ENCODE data around the gene ATAD3B.
"Not testable (repeated sequence)": the region's sequence is repeated elsewhere in the genome, so short reads cannot be mapped to it uniquely, and the experiment has no call there.

Gene ATAD3B

GRCh38 chr1:1523651-1524050, 52.1 kb downstream of the ATAD3B start:
- not testable (repeated sequence) for H3K9me3 ChIP-seq (ENCODE audit: insufficient read depth, low read length); H3K9ac ChIP-seq (ENCODE audit: low read length); H3K79me2 ChIP-seq (ENCODE audit: insufficient read depth, low read length); H3K27me3 ChIP-seq (ENCODE audit: low read length); H3K9me2 ChIP-seq (replicated peaks; ENCODE audit: insufficient read depth, low read length); H3K4me2 ChIP-seq (ENCODE audit: low read depth, low read length, poor library complexity, severe bottlenecking); H3K36me3 ChIP-seq (ENCODE audit: low read length); H4K20me1 ChIP-seq (ENCODE audit: low read depth, low read length); H2AFZ ChIP-seq (ENCODE audit: low read depth, low read length, severe bottlenecking); H3F3A ChIP-seq (ENCODE audit: insufficient read depth); H3K27ac ChIP-seq (ENCODE audit: low read depth, low read length); H3K4me3 ChIP-seq (ENCODE audit: insufficient read depth, low read length, poor library complexity, severe bottlenecking)

- H3K79me2 ChIP-seq (ENCODE audit: insufficient read depth, low read length); H3K9me2 ChIP-seq (replicated peaks; ENCODE audit: insufficient read depth, low read length); H2AFZ ChIP-seq (ENCODE audit: low read depth, low read length, severe bottlenecking); H4K20me1 ChIP-seq (ENCODE audit: low read depth, low read length); H3K9ac ChIP-seq (ENCODE audit: low read length); H3K27me3 ChIP-seq (ENCODE audit: low read length); H3K4me2 ChIP-seq (ENCODE audit: low read depth, low read length, poor library complexity, severe bottlenecking); H3K9me3 ChIP-seq (ENCODE audit: insufficient read depth, low read length); H3K4me3 ChIP-seq (ENCODE audit: insufficient read depth, low read length, poor library complexity, severe bottlenecking); H3K36me3 ChIP-seq (ENCODE audit: low read length); H3K27ac ChIP-seq (ENCODE audit: low read depth, low read length); H3F3A ChIP-seq (ENCODE audit: insufficient read depth): not testable (repeated sequence)
These were observed 53.3 kb downstream of the ATAD3B start for GRCh38 chr1:1524750-1525383.

GRCh38 chr1:1526476-1526875, 54.9 kb downstream of the ATAD3B start:
- H2AFZ ChIP-seq (ENCODE audit: low read depth, low read length, severe bottlenecking); H4K20me1 ChIP-seq (ENCODE audit: low read depth, low read length); H3K9ac ChIP-seq (ENCODE audit: low read length); H3K79me2 ChIP-seq (ENCODE audit: insufficient read depth, low read length); H3K27me3 ChIP-seq (ENCODE audit: low read length); H3K4me3 ChIP-seq (ENCODE audit: insufficient read depth, low read length, poor library complexity, severe bottlenecking); H3K4me2 ChIP-seq (ENCODE audit: low read depth, low read length, poor library complexity, severe bottlenecking); H3K9me3 ChIP-seq (ENCODE audit: insufficient read depth, low read length); H3K27ac ChIP-seq (ENCODE audit: low read depth, low read length); H3F3A ChIP-seq (ENCODE audit: insufficient read depth); H3K36me3 ChIP-seq (ENCODE audit: low read length); H3K9me2 ChIP-seq (replicated peaks; ENCODE audit: insufficient read depth, low read length): not testable (repeated sequence)

- no peaks in the 10 kb centered on the region for H3K9me3 ChIP-seq (ENCODE audit: insufficient read depth, low read length)
- no peak overlapping the region for H3K4me3 ChIP-seq (ENCODE audit: insufficient read depth, low read length, poor library complexity, severe bottlenecking)
- H3K9me2 ChIP-seq (replicated peaks; ENCODE audit: insufficient read depth, low read length), result no peaks in the 10 kb centered on the region
- no peaks in the 10 kb centered on the region for H4K20me1 ChIP-seq (ENCODE audit: low read depth, low read length)
- no peaks in the 10 kb centered on the region for H3K79me2 ChIP-seq (ENCODE audit: insufficient read depth, low read length)
- H2AFZ ChIP-seq (ENCODE audit: low read depth, low read length, severe bottlenecking), result no peak overlapping the region
- H3K36me3 ChIP-seq (ENCODE audit: low read length), result no peaks in the 10 kb centered on the region
- no peak overlapping the region for H3K4me2 ChIP-seq (ENCODE audit: low read depth, low read length, poor library complexity, severe bottlenecking)
- TF ChIP-seq CTCF (IDR thresholded peaks at IDR 0.05; ENCODE audit: insufficient read depth, low read length, poor library complexity, severe bottlenecking) (no peak), EZH2phosphoT487 (conservative IDR thresholded peaks at IDR 0.05; ENCODE audit: low read length) (no peak)
- H3F3A ChIP-seq (ENCODE audit: insufficient read depth), result no peaks in the 10 kb centered on the region; the same call in 1 of the 2 replicates
- no peaks in the 10 kb centered on the region for H3K27me3 ChIP-seq (ENCODE audit: low read length)
- no peak overlapping the region for H3K9ac ChIP-seq (ENCODE audit: low read length)
- H3K27ac ChIP-seq (ENCODE audit: low read depth, low read length), result no peak overlapping the region
These were observed 55.7 kb downstream of the ATAD3B start for GRCh38 chr1:1527092-1527816.
